B cell (primary cell): Measurements from ENCODE around the gene PLPP7. TPM values are rescaled to one million over a fixed set of nuclear protein-coding genes. Genes with fewer than 3 reads are reported as not detected.

ENCODE experiments used
- ATAC-seq: fragments of 200-7000 bp; cut with Tn5 transposase; one replicate; pipeline ENCODE4 v1.10.0; 2021; ENCODE audit warnings: low read depth, mild to moderate bottlenecking, moderate number of reproducible peaks, moderate library complexity
- CTCF ChIA-PET: fragments of 350-600 bp; sonication (Branson Sonifier 250); formaldehyde crosslinking; loops from one replicate; lab custom pipeline; 2021; ENCODE audit warnings: antibody characterized with exemption, inconsistent platforms; lab: Charles Lee
- POLR2A ChIA-PET: fragments of 350-600 bp; sonication (Branson Sonifier 250); formaldehyde crosslinking; loops from one replicate; lab custom pipeline; 2021; ENCODE audit warnings: antibody characterized with exemption; lab: Charles Lee
- DNase-seq: peaks from one replicate; pipeline ENCODE4 v3.0.0; 2013
- H2AFZ ChIP-seq: 2 replicates; pipeline ENCODE4 v1.6.1; 2012; ENCODE audit warnings: mild to moderate bottlenecking, low read depth, low read length; ENCODE audit not compliant: insufficient read depth, poor library complexity, severe bottlenecking
- H3K27ac ChIP-seq, 2 donors: 1 replicate in 1 of 2; 2 replicates in 1 of 2; pipeline ENCODE4 v1.5.1; 2012 to 2013; ENCODE audit warnings: low read length in 2 of 2, mild to moderate bottlenecking in 2 of 2, moderate library complexity in 1 of 2
- H3K27me3 ChIP-seq, 4 experiments: fragments of 200-600 bp in 1 of 4; sonication (generic) in 1 of 4; replicated peaks in 1 of 4; 1 replicate in 2 of 4; 2 replicates in 2 of 4; pipeline versions ENCODE4 v1.6.1 to v1.7.0; 2013 to 2016; ENCODE audit warnings: low read length in 3 of 4, mild to moderate bottlenecking in 2 of 4, mixed read lengths in 1 of 4, moderate library complexity in 1 of 4; ENCODE audit not compliant: insufficient read depth in 4 of 4, control insufficient read depth in 3 of 4; ENCODE audit errors: control extremely low read depth in 1 of 4
- H3K36me3 ChIP-seq, 2 experiments: replicated peaks in 1 of 2; 1 replicate in 1 of 2; 2 replicates in 1 of 2; pipeline versions ENCODE4 v1.6.1 to v1.7.1; 2013; ENCODE audit warnings: low read length in 1 of 2; ENCODE audit not compliant: insufficient read depth in 2 of 2, control insufficient read depth in 1 of 2; ENCODE audit errors: control extremely low read depth in 1 of 2, extremely low read depth in 1 of 2
- H3K4me1 ChIP-seq, 2 donors: fragments of 200-600 bp in 1 of 2; sonication (generic) in 1 of 2; 1 replicate in 1 of 2; 2 replicates in 1 of 2; pipeline versions ENCODE4 v1.5.1 to v1.6.1; 2013 to 2017; ENCODE audit warnings: low read length in 2 of 2; ENCODE audit not compliant: control insufficient read depth in 2 of 2, insufficient read depth in 2 of 2
- H3K4me2 ChIP-seq: replicated peaks from 2 replicates; pipeline ENCODE3; 2012; ENCODE audit warnings: mild to moderate bottlenecking, low read depth, low read length; ENCODE audit not compliant: poor library complexity, severe bottlenecking
- H3K4me3 ChIP-seq, 5 experiments: fragments of 200-600 bp in 1 of 5; sonication (generic) in 1 of 5; 1 replicate in 3 of 5; 2 replicates in 2 of 5; pipeline versions ENCODE4 v1.5.1 to v1.7.0; 2011 to 2016; ENCODE audit warnings: low read length in 4 of 5, mild to moderate bottlenecking in 4 of 5, low read depth in 2 of 5, control low read depth in 1 of 5, moderate library complexity in 1 of 5; ENCODE audit not compliant: insufficient read depth in 1 of 5; ENCODE audit errors: control extremely low read depth in 1 of 5, extremely low read depth in 1 of 5
- H3K79me2 ChIP-seq: fragments of 200-600 bp; sonication (generic); one replicate; pipeline ENCODE4 v1.6.0; 2016; ENCODE audit warnings: low read length; ENCODE audit not compliant: control insufficient read depth, insufficient read depth
- H3K9ac ChIP-seq: fragments of 200-600 bp; sonication (generic); 2 replicates; pipeline ENCODE4 v1.6.1; 2017; ENCODE audit warnings: mild to moderate bottlenecking, low read length, moderate library complexity
- H3K9me3 ChIP-seq, 3 donors: one replicate each; pipeline versions ENCODE4 v1.6.1 to v1.7.1; 2013; ENCODE audit warnings: low read length in 2 of 3; ENCODE audit not compliant: control insufficient read depth in 2 of 3, insufficient read depth in 1 of 3; ENCODE audit errors: control extremely low read depth in 1 of 3
- H4K20me1 ChIP-seq: 2 replicates; pipeline ENCODE4 v1.6.0; 2012; ENCODE audit warnings: mild to moderate bottlenecking, low read length; ENCODE audit not compliant: insufficient read depth, control insufficient read depth, poor library complexity, severe bottlenecking
- H3K27ac Mint-ChIP-seq: one replicate; pipeline ENCODE4 v1.8.0; 2021; ENCODE audit warnings: mixed read lengths
- H3K27me3 Mint-ChIP-seq: one replicate; pipeline ENCODE4 v1.8.0; 2021; ENCODE audit warnings: mixed read lengths
- H3K4me1 Mint-ChIP-seq: one replicate; pipeline ENCODE4 v1.8.0; 2021; ENCODE audit warnings: mixed read lengths
- H3K4me3 Mint-ChIP-seq: one replicate; pipeline ENCODE4 v1.8.0; 2021; ENCODE audit warnings: mixed read lengths
- H3K9me3 Mint-ChIP-seq: one replicate; pipeline ENCODE4 v1.8.0; 2022; ENCODE audit warnings: mixed read lengths; ENCODE audit not compliant: insufficient read depth
- CTCF ChIP-seq: fragments of 200-600 bp; IDR thresholded peaks from one replicate; pipeline ENCODE4 v1.8.0; 2022; ENCODE audit warnings: antibody characterized with exemption, mild to moderate bottlenecking
- EZH2 ChIP-seq: IDR thresholded peaks from 2 replicates; pipeline ENCODE4 v1.6.1; 2012; ENCODE audit warnings: borderline replicate concordance, low read depth, mild to moderate bottlenecking, moderate library complexity, low read length; ENCODE audit not compliant: insufficient read depth, poor library complexity, severe bottlenecking
- WGBS: methylation state at CpG from one replicate; pipeline ENCODE4 v1.1.5; 2013; ENCODE audit warnings: missing lambda C conversion rate; ENCODE audit not compliant: insufficient coverage; 5-methylcytosine and 5-hydroxymethylcytosine counted together
- intact Hi-C: fragments of 100-400 bp; cut with micrococcal nuclease; formaldehyde crosslinking; loops from one replicate; pipeline ENCODE4 v1.10.0; 2022
- polyA plus RNA-seq: library from polyadenylated mRNA; depleted of rRNA; stranded (reverse); fragments of >200 nt; gene quantifications from 2 replicates; pipeline ENCODE4 v1.2.3, GENCODE V29; 2012
- total RNA-seq, 2 donors: library from RNA; stranded (reverse); fragments of 120-200 nt in 1 of 2; gene quantifications; 1 replicate in 1 of 2; 2 replicates in 1 of 2; pipeline versions ENCODE4 v1.2.3 to v1.2.4, GENCODE V29; 2013 to 2022

The PLPP7 gene
- total and polyA plus RNA-seq, 2 donors (not counting 1 experiment from before 2014, with no cell fraction given): 0.57 to 2.0 TPM

GRCh38 chr9:131257266-131258025 lies 32.1 kb upstream of the PLPP7 start:
- Histone ChIP-seq H3K9ac (no peak overlapping the region), H3K4me2 (no peak overlapping the region), H3K4me1 (peaks cover 58 to 67% of the 10 kb centered on the region in 2 donors), H2AFZ (no peak overlapping the region), H3K79me2 (peaks cover 73% of the 10 kb centered on the region), H3K27ac (peak overlapping the region; percentile 94 to 95), H3K4me3 (no peak overlapping the region), H3K27me3 (no peaks in the 10 kb centered on the region), H3K36me3 (peaks cover 0 to 38% of the 10 kb centered on the region in 2 experiments), H3K9me3 (no peaks in the 10 kb centered on the region), H4K20me1 (peaks cover 17% of the 10 kb centered on the region)
- DNase-seq (peak; percentile 12), ATAC-seq (no peak)
- Mint-ChIP-seq H3K27ac (peak overlapping the region; percentile 87), H3K4me1 (peaks cover 42% of the 10 kb centered on the region), H3K4me3 (peak overlapping the region; percentile 37), H3K9me3 (no peaks in the 10 kb centered on the region), H3K27me3 (no peaks in the 10 kb centered on the region)
- CTCF ChIA-PET: interaction anchor here (1.8 to 14.3 kb wide), 4 partner anchors 10 to 79 kb away, joined by 5 to 158 read pairs (median 14); partner anchors contain the start of gene FAM78A
- POLR2A ChIA-PET: interaction anchor here (1.4 to 12.1 kb wide), 4 partner anchors 8 to 19 kb away, joined by 3 to 199 read pairs (median 22); partner anchors contain the start of gene FAM78A
- WGBS: 85% methylated on average over 8 of the region's 15 CpGs
- intact Hi-C loops: no loop called here
- TF ChIP-seq CTCF (no peak), EZH2 (no peak)

DNA sequence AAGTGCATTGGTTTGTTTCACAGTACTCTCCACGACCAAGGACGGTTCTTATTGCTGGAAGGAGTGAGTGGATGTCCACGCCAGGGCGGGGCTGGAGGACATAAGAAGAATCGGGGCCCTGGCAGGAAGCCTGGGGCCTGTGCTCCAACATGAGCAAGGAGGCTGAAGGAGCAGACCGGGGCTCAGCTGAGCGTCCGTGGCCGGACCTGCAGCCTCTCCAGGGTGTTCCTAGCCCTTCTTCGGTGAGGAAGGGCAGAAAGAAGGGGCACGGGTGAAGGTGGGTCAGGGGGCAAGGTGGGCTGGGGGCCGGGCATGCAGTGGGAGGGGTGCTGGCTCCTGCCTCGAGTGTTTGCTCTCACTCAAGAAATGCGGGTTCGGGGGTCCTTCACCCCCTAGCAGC lies 31.3 kb upstream of the PLPP7 start:
- no peaks in the 10 kb centered on the region for H3K27me3 Mint-ChIP-seq
- H4K20me1 ChIP-seq: peaks cover 17% of the 10 kb centered on the region
- peak overlapping the region; percentile 37 for H3K27ac Mint-ChIP-seq
- H3K9ac ChIP-seq: no peak overlapping the region
- peaks cover 45% of the 10 kb centered on the region for H3K4me1 Mint-ChIP-seq
- H3K79me2 ChIP-seq: peaks cover 78% of the 10 kb centered on the region
- peaks cover 59 to 67% of the 10 kb centered on the region in 2 donors for H3K4me1 ChIP-seq
- TF ChIP-seq CTCF: no peak
- TF ChIP-seq EZH2: no peak
- peak overlapping the region in 1 of 2 donors; percentile 95 for H3K27ac ChIP-seq
- no peak for DNase-seq
- ATAC-seq: no peak
- no peaks in the 10 kb centered on the region for H3K9me3 ChIP-seq
- ChIA-PET CTCF (interaction anchor here (2.6 to 14.3 kb wide), 2 partner anchors 9 to 15 kb away, joined by 13 to 158 read pairs; partner anchors contain the start of gene FAM78A), POLR2A (interaction anchor here (1.4 to 12.1 kb wide), 3 partner anchors 9 to 15 kb away, joined by 3 to 199 read pairs (median 33); partner anchors contain the start of gene FAM78A)
- H3K27me3 ChIP-seq: no peaks in the 10 kb centered on the region
- H2AFZ ChIP-seq: no peak overlapping the region
- 88% methylated on average over 15 of the region's 15 CpGs for WGBS
- H3K9me3 Mint-ChIP-seq: no peaks in the 10 kb centered on the region
- H3K36me3 ChIP-seq: peaks cover 0 to 40% of the 10 kb centered on the region in 2 experiments
- H3K4me3 Mint-ChIP-seq: no peak overlapping the region
- no peak overlapping the region for H3K4me3 ChIP-seq
- intact Hi-C loops: no loop called here
- no peak overlapping the region for H3K4me2 ChIP-seq
